ENCODE measurements around the gene TRAF7. TPM values are rescaled to one million over a fixed set of nuclear protein-coding genes. Genes with fewer than 3 reads are reported as not detected.

The TRAF7 gene
- total and polyA plus RNA-seq, 2 of the 13 experiments (the other 11 are each of a cell fraction or from before 2014, with no cell fraction given): 47.9 to 65.6 TPM

DNA sequence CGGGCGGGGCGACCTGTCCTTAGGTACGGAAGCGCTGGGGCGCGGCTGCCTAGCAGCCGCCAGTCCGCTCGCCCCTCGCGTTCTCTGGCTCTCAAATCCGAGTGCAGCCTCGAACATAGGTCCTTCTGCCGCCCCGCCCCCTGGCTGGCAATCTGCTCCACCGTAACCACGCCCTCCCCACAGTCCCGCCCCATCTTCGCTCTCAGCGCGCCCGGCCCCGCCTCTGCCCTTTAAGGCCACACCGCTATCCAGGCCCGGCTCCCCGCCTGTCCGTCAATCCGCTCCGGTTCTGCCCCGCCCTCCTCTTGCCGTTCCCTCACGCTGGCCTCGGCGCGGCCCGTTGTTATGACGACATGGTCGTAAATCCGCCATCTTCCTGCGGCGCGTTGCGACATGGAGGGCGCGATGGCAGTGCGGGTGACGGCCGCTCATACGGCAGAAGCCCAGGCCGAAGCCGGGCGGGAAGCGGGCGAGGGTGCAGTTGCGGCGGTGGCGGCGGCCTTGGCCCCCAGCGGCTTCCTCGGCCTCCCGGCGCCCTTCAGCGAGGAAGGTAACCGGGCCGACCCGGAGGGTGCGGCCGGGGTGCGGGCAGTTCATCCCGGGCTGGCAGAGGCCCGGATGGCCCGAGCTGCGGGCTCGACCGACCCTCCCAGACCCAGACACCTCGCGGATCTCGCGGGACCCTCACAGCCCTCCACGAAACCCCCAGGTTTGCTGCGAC, 67.8 kb downstream of the TRAF7 start, which contains the start of gene E4F1 (continued):
- TF ChIP-seq HNRNPUL1 (IDR thresholded peaks at IDR 0.05; ENCODE audit: low read depth, low read length): no peak
- TF ChIP-seq ZNF550 (CRISPR knock-in tag; IDR thresholded peaks at IDR 0.05; ENCODE audit: borderline replicate concordance): no peak
- TF ChIP-seq SALL1 (CRISPR knock-in tag; IDR thresholded peaks at IDR 0.05): peak; percentile 86
- TF ChIP-seq ZNF33B (CRISPR knock-in tag; IDR thresholded peaks at IDR 0.05): no peak
- TF ChIP-seq ZSCAN22 (CRISPR knock-in tag; IDR thresholded peaks at IDR 0.05): no peak
- no peak; the same call in 1 of the 2 replicates for TF ChIP-seq DNMT1 (CRISPR knock-in tag; IDR thresholded peaks at IDR 0.05)
- TF ChIP-seq, protein P1, sequence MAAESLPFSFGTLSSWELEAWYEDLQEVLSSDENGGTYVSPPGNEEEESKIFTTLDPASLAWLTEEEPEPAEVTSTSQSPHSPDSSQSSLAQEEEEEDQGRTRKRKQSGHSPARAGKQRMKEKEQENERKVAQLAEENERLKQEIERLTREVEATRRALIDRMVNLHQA (CRISPR knock-in tag; IDR thresholded peaks at IDR 0.05): no peak
- TF ChIP-seq HMG20B (CRISPR knock-in tag; conservative IDR thresholded peaks at IDR 0.05): no peak
- peak; percentile 51; the same call in 1 of the 2 replicates for TF ChIP-seq ZNF350 (CRISPR knock-in tag; IDR thresholded peaks at IDR 0.05; ENCODE audit: borderline replicate concordance, low read depth)
- peak; percentile 90 for TF ChIP-seq KMT2A (CRISPR knock-in tag; IDR thresholded peaks at IDR 0.05)
- TF ChIP-seq NR3C1 (CRISPR knock-in tag; IDR thresholded peaks at IDR 0.05): no peak
- TF ChIP-seq MIER2 (CRISPR knock-in tag; IDR thresholded peaks at IDR 0.05): no peak
- TF ChIP-seq MTA3 (CRISPR knock-in tag; IDR thresholded peaks at IDR 0.05): no peak
- TF ChIP-seq ESRRA (CRISPR knock-in tag; IDR thresholded peaks at IDR 0.05; ENCODE audit: low read depth): peak; percentile 73; the same call in 1 of the 2 replicates
- no peak for TF ChIP-seq ZNF234 (CRISPR knock-in tag; conservative IDR thresholded peaks at IDR 0.05)
- TF ChIP-seq, protein P2, sequence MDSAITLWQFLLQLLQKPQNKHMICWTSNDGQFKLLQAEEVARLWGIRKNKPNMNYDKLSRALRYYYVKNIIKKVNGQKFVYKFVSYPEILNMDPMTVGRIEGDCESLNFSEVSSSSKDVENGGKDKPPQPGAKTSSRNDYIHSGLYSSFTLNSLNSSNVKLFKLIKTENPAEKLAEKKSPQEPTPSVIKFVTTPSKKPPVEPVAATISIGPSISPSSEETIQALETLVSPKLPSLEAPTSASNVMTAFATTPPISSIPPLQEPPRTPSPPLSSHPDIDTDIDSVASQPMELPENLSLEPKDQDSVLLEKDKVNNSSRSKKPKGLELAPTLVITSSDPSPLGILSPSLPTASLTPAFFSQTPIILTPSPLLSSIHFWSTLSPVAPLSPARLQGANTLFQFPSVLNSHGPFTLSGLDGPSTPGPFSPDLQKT (CRISPR knock-in tag; IDR thresholded peaks at IDR 0.05; ENCODE audit: borderline replicate concordance): no peak
- 0 out of 2 replicates have a peak, but pooled peaks have one; percentile 52 for TF ChIP-seq ZMYM2 (CRISPR knock-in tag; IDR thresholded peaks at IDR 0.05)
- peak; percentile 38; the same call in 1 of the 2 replicates for TF ChIP-seq BCL6 (CRISPR knock-in tag; IDR thresholded peaks at IDR 0.05)
- TF ChIP-seq ZFP36L1 (CRISPR knock-in tag; IDR thresholded peaks at IDR 0.05): 0 out of 2 replicates have a peak, but pooled peaks have one; percentile 39
- TF ChIP-seq POGZ (CRISPR knock-in tag; IDR thresholded peaks at IDR 0.05): peak; percentile 75
- TF ChIP-seq ZBTB42 (CRISPR knock-in tag; IDR thresholded peaks at IDR 0.05): no peak
- TF ChIP-seq, protein P3, sequence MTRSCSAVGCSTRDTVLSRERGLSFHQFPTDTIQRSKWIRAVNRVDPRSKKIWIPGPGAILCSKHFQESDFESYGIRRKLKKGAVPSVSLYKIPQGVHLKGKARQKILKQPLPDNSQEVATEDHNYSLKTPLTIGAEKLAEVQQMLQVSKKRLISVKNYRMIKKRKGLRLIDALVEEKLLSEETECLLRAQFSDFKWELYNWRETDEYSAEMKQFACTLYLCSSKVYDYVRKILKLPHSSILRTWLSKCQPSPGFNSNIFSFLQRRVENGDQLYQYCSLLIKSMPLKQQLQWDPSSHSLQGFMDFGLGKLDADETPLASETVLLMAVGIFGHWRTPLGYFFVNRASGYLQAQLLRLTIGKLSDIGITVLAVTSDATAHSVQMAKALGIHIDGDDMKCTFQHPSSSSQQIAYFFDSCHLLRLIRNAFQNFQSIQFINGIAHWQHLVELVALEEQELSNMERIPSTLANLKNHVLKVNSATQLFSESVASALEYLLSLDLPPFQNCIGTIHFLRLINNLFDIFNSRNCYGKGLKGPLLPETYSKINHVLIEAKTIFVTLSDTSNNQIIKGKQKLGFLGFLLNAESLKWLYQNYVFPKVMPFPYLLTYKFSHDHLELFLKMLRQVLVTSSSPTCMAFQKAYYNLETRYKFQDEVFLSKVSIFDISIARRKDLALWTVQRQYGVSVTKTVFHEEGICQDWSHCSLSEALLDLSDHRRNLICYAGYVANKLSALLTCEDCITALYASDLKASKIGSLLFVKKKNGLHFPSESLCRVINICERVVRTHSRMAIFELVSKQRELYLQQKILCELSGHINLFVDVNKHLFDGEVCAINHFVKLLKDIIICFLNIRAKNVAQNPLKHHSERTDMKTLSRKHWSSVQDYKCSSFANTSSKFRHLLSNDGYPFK (CRISPR knock-in tag; IDR thresholded peaks at IDR 0.05; ENCODE audit: borderline replicate concordance): peak; percentile 44; the same call in 1 of the 2 replicates
- TF ChIP-seq ATF7 (IDR thresholded peaks at IDR 0.05): peak; percentile 82
- TF ChIP-seq ATF7 (CRISPR knock-in tag; IDR thresholded peaks at IDR 0.05): peak; percentile 83; the same call in 1 of the 2 replicates
- peak; percentile 85; the same call in 1 of the 2 replicates for TF ChIP-seq HOXA9 (CRISPR knock-in tag; IDR thresholded peaks at IDR 0.05; ENCODE audit: borderline replicate concordance)
- TF ChIP-seq ZNF207 (IDR thresholded peaks at IDR 0.05; ENCODE audit: borderline replicate concordance): no peak
- peak; percentile 36; the same call in 1 of the 2 replicates for TF ChIP-seq MIER3 (CRISPR knock-in tag; IDR thresholded peaks at IDR 0.05; ENCODE audit: borderline replicate concordance)
- TF ChIP-seq SCMH1 (CRISPR knock-in tag; IDR thresholded peaks at IDR 0.05; ENCODE audit: borderline replicate concordance): no peak
